Fibroblast of lung (primary cell): Measurements from ENCODE around the gene RAI1. TPM values are rescaled to one million over a fixed set of nuclear protein-coding genes. Genes with fewer than 3 reads are reported as not detected.

ENCODE experiments used
- DNase-seq, 2 donors: peaks; one replicate each; pipeline versions ENCODE4 v3.0.0 to v3.0.0-alpha.2; 2010; ENCODE audit warnings: low read depth in 2 of 2
- H2AFZ ChIP-seq: 2 replicates; pipeline ENCODE4 v1.5.1; 2012; ENCODE audit warnings: low read length, control low read depth, inconsistent platforms
- H3K27ac ChIP-seq: 2 replicates; pipeline ENCODE4 v1.5.1; 2011; ENCODE audit warnings: low read length, control low read depth; ENCODE audit not compliant: insufficient read depth
- H3K27me3 ChIP-seq: 2 replicates; pipeline ENCODE4 v1.5.1; 2011; ENCODE audit warnings: mild to moderate bottlenecking, low read length; ENCODE audit not compliant: control insufficient read depth, insufficient read depth
- H3K36me3 ChIP-seq: 2 replicates; pipeline ENCODE4 v1.5.1; 2011; ENCODE audit warnings: low read length; ENCODE audit not compliant: control insufficient read depth, insufficient read depth
- H3K4me1 ChIP-seq: 2 replicates; pipeline ENCODE4 v1.5.1; 2011; ENCODE audit warnings: low read length; ENCODE audit not compliant: control insufficient read depth, insufficient read depth; ENCODE audit errors: extremely low read depth
- H3K4me2 ChIP-seq: 2 replicates; pipeline ENCODE4 v1.5.1; 2011; ENCODE audit warnings: low read length, control low read depth; ENCODE audit not compliant: insufficient read depth; ENCODE audit errors: extremely low read depth
- H3K4me3 ChIP-seq, 4 experiments: fragments of 200-600 bp in 1 of 4; sonication (generic) in 1 of 4; replicated peaks in 1 of 4; 2 replicates each; pipeline ENCODE4 v1.5.1; 2011 to 2016; ENCODE audit warnings: low read length in 4 of 4, low read depth in 3 of 4, mild to moderate bottlenecking in 3 of 4, control low read depth in 2 of 4, inconsistent platforms in 1 of 4, mixed read lengths in 1 of 4; ENCODE audit not compliant: insufficient read depth in 1 of 4; ENCODE audit errors: control extremely low read depth in 1 of 4
- H3K79me2 ChIP-seq: 2 replicates; pipeline ENCODE4 v1.5.1; 2012; ENCODE audit warnings: mild to moderate bottlenecking, low read length, inconsistent platforms; ENCODE audit not compliant: control insufficient read depth, insufficient read depth
- H3K9ac ChIP-seq: 2 replicates; pipeline ENCODE4 v1.5.1; 2011; ENCODE audit warnings: mild to moderate bottlenecking, low read length, control low read depth; ENCODE audit not compliant: insufficient read depth
- H3K9me3 ChIP-seq: 2 replicates; pipeline ENCODE4 v1.5.1; 2012; ENCODE audit warnings: low read depth, low read length; ENCODE audit not compliant: control insufficient read depth, insufficient read depth
- H4K20me1 ChIP-seq: 2 replicates; pipeline ENCODE4 v1.5.1; 2011; ENCODE audit warnings: low read length; ENCODE audit not compliant: control insufficient read depth, insufficient read depth; ENCODE audit errors: extremely low read depth
- CTCF ChIP-seq, 2 donors: IDR thresholded peaks in 1 of 2; conservative IDR thresholded peaks in 1 of 2; 1 replicate in 1 of 2; 2 replicates in 1 of 2; pipeline ENCODE4 v1.5.1; 2011 to 2012; ENCODE audit warnings: low read length in 2 of 2, control low read depth in 1 of 2, inconsistent platforms in 1 of 2, low read depth in 1 of 2, mild to moderate bottlenecking in 1 of 2
- EZH2 ChIP-seq: IDR thresholded peaks from 2 replicates; pipeline ENCODE4 v1.5.1; 2012; ENCODE audit warnings: low read length, control low read depth, mild to moderate bottlenecking; ENCODE audit errors: missing control alignments
- polyA plus RNA-seq, 2 donors: library from polyadenylated mRNA; depleted of rRNA in 1 of 2; stranded (reverse) in 1 of 2; unstranded in 1 of 2; fragments of >200 nt; gene quantifications; 2 replicates each; pipeline ENCODE4 v1.2.1, GENCODE V29; 2011 to 2012; ENCODE audit warnings: missing spikeins in 1 of 2
- total RNA-seq: library from RNA; depleted of rRNA; stranded (reverse); fragments of >200 nt; gene quantifications from 2 replicates; pipeline ENCODE4 v1.2.1, GENCODE V29; 2014

Gene RAI1
- total and polyA plus RNA-seq, 2 donors (not counting 1 experiment from before 2014, with no cell fraction given): 2.1 to 6.6 TPM

DNA sequence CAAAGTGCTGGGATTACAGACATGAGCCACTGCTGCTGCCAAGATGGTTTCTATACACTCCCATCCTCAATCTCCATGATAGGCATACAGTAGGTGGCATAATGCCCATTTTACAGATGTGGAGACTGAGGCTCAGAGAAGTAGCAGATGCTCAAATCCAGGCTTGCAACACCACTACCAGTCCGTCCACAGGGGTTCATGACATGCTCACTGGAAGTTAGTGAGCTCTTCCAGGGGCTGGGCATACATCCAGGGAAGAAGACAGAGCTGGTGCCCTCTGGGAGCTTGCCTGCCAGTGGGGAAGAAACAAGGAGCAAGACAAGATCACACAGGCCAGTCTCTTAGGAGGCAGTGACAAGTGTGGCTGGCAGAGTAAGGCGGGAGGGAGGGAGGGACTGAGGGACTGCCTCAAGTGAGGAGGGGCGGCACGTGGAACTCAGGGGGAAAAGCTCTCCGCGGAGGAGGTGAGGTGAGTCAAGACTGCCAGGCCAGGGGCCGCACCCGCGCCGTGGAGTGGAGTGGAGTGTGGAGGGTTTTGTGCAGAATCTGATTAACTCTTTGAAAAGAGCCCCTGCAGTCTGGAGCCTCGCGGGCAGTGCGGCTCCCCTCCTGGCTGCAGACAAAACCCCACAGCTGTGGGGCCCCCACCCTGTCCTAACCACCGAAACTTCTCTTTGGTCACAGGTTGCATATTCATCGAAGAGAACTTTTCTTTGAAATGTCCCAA is 127.6 kb downstream of the RAI1 start:
- Histone ChIP-seq H3K4me1 (peaks cover 8% of the 10 kb centered on the region), H3K4me3 (no peak overlapping the region), H4K20me1 (no peaks in the 10 kb centered on the region), H3K4me2 (no peak overlapping the region), H3K9me3 (no peaks in the 10 kb centered on the region), H3K36me3 (peaks cover 33% of the 10 kb centered on the region), H3K27me3 (no peaks in the 10 kb centered on the region), H3K9ac (no peak overlapping the region), H2AFZ (no peak overlapping the region), H3K27ac (no peak overlapping the region), H3K79me2 (no peaks in the 10 kb centered on the region)
- peak; percentile 45 to 58 for DNase-seq
- TF ChIP-seq CTCF (conservative IDR thresholded peaks at IDR 0.05 in 1 of 2, IDR thresholded peaks at IDR 0.05 in 1 of 2; ENCODE audit: low read depth in 1 of 2, low read length in 2 of 2): no peak
- TF ChIP-seq EZH2: no peak

GRCh38 chr17:17809531-17810083 is 128.3 kb downstream of the RAI1 start:
- H3K27ac ChIP-seq: no peak overlapping the region
- H3K9me3 ChIP-seq: no peaks in the 10 kb centered on the region
- H3K4me2 ChIP-seq: no peak overlapping the region
- no peak overlapping the region for H3K9ac ChIP-seq
- H3K36me3 ChIP-seq: peaks cover 28% of the 10 kb centered on the region
- no peak for DNase-seq
- H3K4me1 ChIP-seq: peaks cover 8% of the 10 kb centered on the region
- H3K4me3 ChIP-seq: no peak overlapping the region
- TF ChIP-seq EZH2 (no peak), CTCF (conservative IDR thresholded peaks at IDR 0.05 in 1 of 2, IDR thresholded peaks at IDR 0.05 in 1 of 2; ENCODE audit: low read depth in 1 of 2, low read length in 2 of 2) (no peak)
- H3K79me2 ChIP-seq: no peaks in the 10 kb centered on the region
- H4K20me1 ChIP-seq: no peaks in the 10 kb centered on the region
- H3K27me3 ChIP-seq: no peaks in the 10 kb centered on the region
- H2AFZ ChIP-seq: no peak overlapping the region

DNA sequence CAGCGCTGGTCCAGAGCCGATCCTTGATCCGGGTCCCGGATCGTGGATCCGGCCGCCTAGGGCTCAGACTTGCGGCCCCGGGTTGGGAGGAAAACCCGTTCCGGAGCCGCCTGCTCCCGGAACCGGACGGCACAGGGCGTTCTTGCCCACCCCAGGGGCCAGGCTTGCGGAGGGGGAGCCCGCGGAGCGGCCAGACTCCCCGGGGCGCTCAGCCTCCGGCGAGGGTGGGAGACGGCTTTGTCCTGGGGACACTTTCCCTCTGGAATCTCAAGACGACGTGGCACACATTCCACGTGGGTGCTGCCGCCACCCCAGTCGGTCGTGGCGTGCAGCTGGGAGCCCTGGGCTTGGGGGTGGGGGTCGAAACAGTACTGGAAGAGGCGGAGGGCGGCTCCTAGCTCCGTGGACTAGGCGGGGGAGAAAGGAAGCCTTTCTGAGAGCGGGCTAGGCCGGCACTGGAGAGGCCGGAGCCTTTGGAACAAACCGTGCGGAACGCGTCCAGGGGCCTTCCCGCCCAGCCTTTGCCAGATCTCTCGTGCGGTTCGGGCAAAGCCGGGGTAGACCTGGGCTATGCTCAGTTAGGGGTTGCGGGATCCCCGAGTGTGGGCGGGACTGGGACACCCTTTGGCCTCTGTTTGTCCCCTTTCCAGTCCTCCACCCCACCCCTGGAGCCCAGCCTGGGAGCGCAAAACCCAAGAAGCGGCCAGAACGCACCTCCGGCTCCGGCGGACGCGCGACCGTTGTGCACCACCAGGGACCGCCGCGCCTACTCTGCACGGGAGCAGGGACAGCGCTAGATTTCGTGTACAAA is 129.0 kb downstream of the RAI1 start:
- Histone ChIP-seq H3K9me3 (no peaks in the 10 kb centered on the region), H3K4me1 (peaks cover 8% of the 10 kb centered on the region), H3K4me2 (peak overlapping the region; percentile 15), H3K36me3 (peaks cover 28% of the 10 kb centered on the region), H3K4me3 (no peak overlapping the region), H3K79me2 (no peaks in the 10 kb centered on the region), H4K20me1 (no peaks in the 10 kb centered on the region), H2AFZ (no peak overlapping the region), H3K9ac (no peak overlapping the region), H3K27me3 (no peaks in the 10 kb centered on the region), H3K27ac (peak overlapping the region; percentile 10)
- TF ChIP-seq CTCF (conservative IDR thresholded peaks at IDR 0.05 in 1 of 2, IDR thresholded peaks at IDR 0.05 in 1 of 2; ENCODE audit: low read depth in 1 of 2, low read length in 2 of 2): no peak
- TF ChIP-seq EZH2: no peak
- DNase-seq: peak; percentile 43 to 68
